HUDEP-2 (cell line): ENCODE measurements around the gene ECSIT.
"Not testable (repeated sequence)": the region's sequence is repeated elsewhere in the genome, so short reads cannot be mapped to it uniquely, and the experiment has no call there.

ENCODE experiments used
- DNase-seq, 76 experiments: peaks; one replicate each; lab custom pipeline; 2025; ENCODE audit not compliant: unreplicated experiment in 76 of 76; lab: John Stamatoyannopoulos, UW

Gene ECSIT

GRCh38 chr19:11528551-11529341 lies at the start of gene ECSIT:
Gene ECSIT (minus strand): TSS chr19:11529134. CDS start chr19:11519170, 9,964 bp downstream.
- peak; percentile 78 to 99 (median 98) for DNase-seq

- DNase-seq: no peak
Observed at GRCh38 chr19:11577451-11578257, 48.7 kb upstream of the ECSIT start, which contains the start of gene ACP5. Gene ACP5 (minus strand): TSS chr19:11577645. CDS start chr19:11577317, 328 bp downstream.

GRCh38 chr19:11576227-11576626 lies 47.3 kb upstream of the ECSIT start:
- no peak for DNase-seq

GRCh38 chr19:11574689-11575088 lies 45.8 kb upstream of the ECSIT start:
- DNase-seq: no peak

- DNase-seq: not testable (repeated sequence)
Observed at GRCh38 chr19:11573763-11574162, 44.8 kb upstream of the ECSIT start.

GRCh38 chr19:11573354-11573753 lies 44.4 kb upstream of the ECSIT start:
- DNase-seq: not testable (repeated sequence)

GRCh38 chr19:11570039-11570462 lies 41.1 kb upstream of the ECSIT start:
- DNase-seq: no peak

GRCh38 chr19:11566164-11566563 lies 37.2 kb upstream of the ECSIT start:
- peak in 9 of 76 experiments; percentile 18 to 34 (median 24) for DNase-seq

GRCh38 chr19:11565649-11565980 lies 36.7 kb upstream of the ECSIT start:
- peak in 1 of 76 experiments; percentile 25 for DNase-seq

- DNase-seq: peak in 6 of 76 experiments; percentile 11 to 53 (median 37)
Observed at GRCh38 chr19:11564082-11564807, 35.3 kb upstream of the ECSIT start.

- DNase-seq: peak in 71 of 76 experiments; percentile 18 to 84 (median 69)
Observed at GRCh38 chr19:11563532-11563931, 34.6 kb upstream of the ECSIT start.

GRCh38 chr19:11560404-11561051 lies 31.6 kb upstream of the ECSIT start:
- peak in 73 of 76 experiments; percentile 19 to 99 (median 90) for DNase-seq

- peak in 75 of 76 experiments; percentile 75 to 100 (median 99) for DNase-seq
Observed at GRCh38 chr19:11558881-11559828, 30.2 kb upstream of the ECSIT start, which contains the start of gene ELOF1. Gene ELOF1 (minus strand): TSS chr19:11559230. CDS start chr19:11554347, 4,883 bp downstream.

- DNase-seq: no peak
Observed at GRCh38 chr19:11556634-11557420, 27.9 kb upstream of the ECSIT start.

- peak in 3 of 76 experiments; percentile 23 to 34 (median 33) for DNase-seq
Observed at GRCh38 chr19:11555246-11555645, 26.3 kb upstream of the ECSIT start.

GRCh38 chr19:11554160-11554559 lies 25.2 kb upstream of the ECSIT start:
- DNase-seq: no peak

- DNase-seq: no peak
Observed at GRCh38 chr19:11552666-11553372, 23.9 kb upstream of the ECSIT start.
